ENCODE measurements around the gene ATF2. TPM values are rescaled to one million over a fixed set of nuclear protein-coding genes. Genes with fewer than 3 reads are reported as not detected.

Gene ATF2
- total RNA-seq, 4 donors from 2014 or later: 49.3 to 66.8 (median 54.7) TPM

DNA sequence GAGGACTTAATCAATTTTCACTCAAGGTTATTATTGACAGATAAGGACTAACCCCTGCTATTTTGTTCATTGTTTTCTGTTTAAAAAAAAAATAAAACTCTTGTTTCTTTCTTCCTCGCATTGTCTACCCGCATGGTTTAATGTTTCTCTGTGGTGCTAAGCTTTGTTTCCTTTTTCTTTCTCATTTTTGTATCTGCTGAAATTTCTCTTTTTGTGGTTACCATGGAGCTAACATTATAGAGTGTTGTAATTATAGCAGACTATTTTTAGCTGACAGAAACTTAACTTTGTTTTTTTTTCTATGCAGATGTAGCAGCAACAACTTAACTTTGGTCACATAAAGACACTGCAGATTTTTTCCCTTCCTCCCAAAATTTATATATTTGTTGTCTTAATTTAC lies 119.7 kb downstream of the ATF2 start:
- TF ChIP-seq, protein P1, sequence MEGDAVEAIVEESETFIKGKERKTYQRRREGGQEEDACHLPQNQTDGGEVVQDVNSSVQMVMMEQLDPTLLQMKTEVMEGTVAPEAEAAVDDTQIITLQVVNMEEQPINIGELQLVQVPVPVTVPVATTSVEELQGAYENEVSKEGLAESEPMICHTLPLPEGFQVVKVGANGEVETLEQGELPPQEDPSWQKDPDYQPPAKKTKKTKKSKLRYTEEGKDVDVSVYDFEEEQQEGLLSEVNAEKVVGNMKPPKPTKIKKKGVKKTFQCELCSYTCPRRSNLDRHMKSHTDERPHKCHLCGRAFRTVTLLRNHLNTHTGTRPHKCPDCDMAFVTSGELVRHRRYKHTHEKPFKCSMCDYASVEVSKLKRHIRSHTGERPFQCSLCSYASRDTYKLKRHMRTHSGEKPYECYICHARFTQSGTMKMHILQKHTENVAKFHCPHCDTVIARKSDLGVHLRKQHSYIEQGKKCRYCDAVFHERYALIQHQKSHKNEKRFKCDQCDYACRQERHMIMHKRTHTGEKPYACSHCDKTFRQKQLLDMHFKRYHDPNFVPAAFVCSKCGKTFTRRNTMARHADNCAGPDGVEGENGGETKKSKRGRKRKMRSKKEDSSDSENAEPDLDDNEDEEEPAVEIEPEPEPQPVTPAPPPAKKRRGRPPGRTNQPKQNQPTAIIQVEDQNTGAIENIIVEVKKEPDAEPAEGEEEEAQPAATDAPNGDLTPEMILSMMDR (IDR thresholded peaks at IDR 0.05): no peak
- no peak for ATAC-seq (ENCODE audit: low FRiP score)

DNA sequence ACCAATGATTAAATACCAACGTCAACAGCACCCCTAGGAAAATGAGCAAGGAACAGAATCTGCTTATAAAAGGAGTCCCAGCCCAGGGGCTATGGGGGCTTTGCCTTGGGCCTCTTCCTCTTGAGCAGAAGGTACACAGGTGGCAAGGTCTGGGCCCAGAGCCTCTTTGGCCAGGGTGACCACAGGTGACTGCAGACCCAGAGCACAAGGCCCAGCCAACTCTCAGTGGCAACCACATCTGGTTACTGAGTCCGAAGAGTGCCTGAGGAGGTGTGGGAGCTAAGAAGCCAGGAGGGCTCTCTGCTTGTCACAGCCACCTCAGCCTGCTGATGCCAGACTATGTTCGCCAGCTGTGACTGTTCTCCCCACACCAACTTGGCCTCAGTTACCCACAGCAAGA lies 128.5 kb downstream of the ATF2 start:
- ATAC-seq (ENCODE audit: low FRiP score) (no peak), DNase-seq (ENCODE audit: low spot score) (no peak)
- TF ChIP-seq, protein P1 (IDR thresholded peaks at IDR 0.05): no peak

More for the DNA sequence above, 119.7 kb downstream of the ATF2 start:
- DNase-seq (ENCODE audit: low spot score): no peak

DNA sequence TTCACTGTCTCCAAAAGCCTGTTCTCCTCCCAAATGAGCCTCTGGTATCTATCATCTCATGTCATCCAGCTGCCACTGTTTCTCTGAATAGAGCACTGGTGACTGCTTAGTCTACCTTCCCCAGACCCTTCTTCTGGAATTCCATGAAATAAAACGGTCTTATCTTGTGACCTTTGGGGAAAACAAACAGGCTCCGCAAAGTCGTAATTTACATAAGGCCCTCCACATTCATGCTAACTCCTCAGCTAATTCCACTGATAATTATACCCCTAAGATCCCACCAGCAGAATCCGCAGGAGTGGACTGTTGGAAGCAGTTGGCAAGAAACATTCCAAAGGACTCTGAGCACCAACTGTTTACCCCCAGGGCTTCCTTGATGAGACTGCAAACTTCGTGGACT lies 129.0 kb downstream of the ATF2 start:
- ATAC-seq (ENCODE audit: low FRiP score) (no peak), DNase-seq (ENCODE audit: low spot score) (no peak)
- TF ChIP-seq, protein P1 (IDR thresholded peaks at IDR 0.05): no peak

DNA sequence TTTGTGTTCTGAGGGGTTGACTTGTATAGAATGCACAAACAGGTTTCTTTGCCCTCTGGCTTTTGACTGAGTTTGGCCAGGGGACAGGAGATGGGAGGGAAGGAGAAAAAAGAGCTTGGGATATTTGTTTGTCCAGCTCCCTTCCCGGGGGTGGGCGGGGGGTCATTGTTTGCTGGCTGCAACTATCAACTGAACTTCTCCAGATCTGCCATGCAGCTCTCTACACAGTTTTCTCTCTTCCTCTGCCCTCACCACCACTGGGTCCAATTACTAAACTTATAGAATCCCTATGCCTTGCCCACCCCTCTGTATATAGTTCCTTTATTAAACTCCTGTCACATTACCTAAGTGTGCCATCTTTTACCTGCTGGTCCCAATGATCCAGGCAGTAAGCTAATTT lies 130.1 kb downstream of the ATF2 start:
- TF ChIP-seq, protein P1 (IDR thresholded peaks at IDR 0.05): no peak
- DNase-seq (ENCODE audit: low spot score) (no peak), ATAC-seq (ENCODE audit: low FRiP score) (no peak)

DNA sequence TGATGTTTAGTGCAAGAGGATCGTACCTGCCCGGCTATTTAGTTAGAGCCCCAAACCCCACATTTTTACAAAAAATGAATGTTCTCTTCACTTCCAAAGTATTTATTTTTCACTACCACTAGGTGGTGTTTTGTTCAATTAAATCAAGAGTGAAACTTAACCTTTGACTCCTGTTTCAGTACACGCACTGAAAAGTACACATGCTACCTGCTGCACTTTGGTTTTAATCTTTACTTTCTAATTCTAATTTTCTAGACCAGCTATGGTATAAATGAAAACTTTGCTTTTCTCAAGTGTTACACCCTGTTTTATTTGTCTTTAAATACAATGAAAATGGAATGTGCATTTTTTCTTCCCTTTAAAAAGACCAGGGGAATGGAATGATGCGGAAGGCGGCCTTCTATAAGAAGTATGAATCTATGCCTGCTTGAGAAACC lies 131.4 kb downstream of the ATF2 start:
- DNase-seq (ENCODE audit: low spot score) (no peak), ATAC-seq (ENCODE audit: low FRiP score) (no peak)
- TF ChIP-seq, protein P1 (IDR thresholded peaks at IDR 0.05): no peak

DNA sequence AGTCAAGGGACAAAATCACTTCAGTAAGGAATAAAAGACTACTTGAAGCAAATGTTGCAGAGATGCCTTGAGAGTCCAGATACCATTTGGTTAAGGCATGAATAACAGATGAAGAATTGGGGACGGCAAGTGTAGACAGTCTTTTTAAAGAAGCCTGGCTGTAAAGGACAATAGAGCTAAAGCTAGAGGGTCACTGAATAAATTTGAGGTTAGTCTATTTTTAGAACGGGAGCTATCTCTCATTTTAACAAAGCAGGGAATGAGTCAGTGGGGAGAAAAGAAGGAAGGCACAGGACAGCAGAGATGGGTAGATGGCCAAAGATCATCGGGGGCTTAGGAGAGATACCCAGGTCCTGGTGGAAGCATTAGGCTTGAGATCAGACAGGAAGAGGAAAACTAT lies 132.2 kb downstream of the ATF2 start:
- DNase-seq (ENCODE audit: low spot score) (no peak), ATAC-seq (ENCODE audit: low FRiP score) (no peak)
- TF ChIP-seq, protein P1 (IDR thresholded peaks at IDR 0.05): no peak

DNA sequence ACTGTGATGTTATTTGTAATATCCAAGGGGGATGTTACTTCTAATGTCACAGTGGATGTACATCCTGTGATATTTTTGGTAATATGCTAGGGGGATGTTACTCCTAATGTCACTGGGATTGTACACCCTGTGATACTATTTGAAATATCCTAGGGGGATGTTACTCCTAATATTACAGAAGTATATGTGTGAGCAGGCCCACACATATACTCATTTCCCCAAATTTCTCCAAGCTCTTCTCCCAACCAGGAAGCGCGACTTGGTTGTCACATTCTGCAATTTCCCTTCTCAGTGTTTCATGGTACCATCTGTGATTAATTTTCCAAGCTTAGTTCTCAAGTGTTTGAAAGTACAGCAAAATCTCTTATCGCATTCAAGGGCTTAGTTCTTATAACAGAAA lies 133.3 kb downstream of the ATF2 start:
- TF ChIP-seq, protein P1 (IDR thresholded peaks at IDR 0.05): no peak
- no peak for ATAC-seq (ENCODE audit: low FRiP score)
- no peak for DNase-seq (ENCODE audit: low spot score)

All from omental fat pad (tissue), 4 donors.